ENCODE measurements around the gene DEPDC1. TPM values are rescaled to one million over a fixed set of nuclear protein-coding genes. Genes with fewer than 3 reads are reported as not detected.
"Not testable (repeated sequence)": the region's sequence is repeated elsewhere in the genome, so short reads cannot be mapped to it uniquely, and the experiment has no call there.

The DEPDC1 gene
- total RNA-seq, 2 donors from 2014 or later, result not detected

GRCh38 chr1:68478662-68479061 is 18.2 kb downstream of the DEPDC1 start:
- Histone ChIP-seq H3K4me3 (no peak overlapping the region), H3K36me3 (no peaks in the 10 kb centered on the region), H3K27me3 (replicated peaks; ENCODE audit: insufficient read depth) (no peaks in the 10 kb centered on the region), H3K9me3 (no peaks in the 10 kb centered on the region), H3K4me1 (ENCODE audit: control insufficient read depth in 1 of 2, low read depth in 2 of 2) (no peaks in the 10 kb centered on the region), H3K27ac (no peak overlapping the region)
- no peak for TF ChIP-seq CTCF (IDR thresholded peaks at IDR 0.05)
- no peak for DNase-seq (ENCODE audit: low spot score)
- no peak for ATAC-seq (ENCODE audit: insufficient number of reproducible peaks, low FRiP score, low read depth)

GRCh38 chr1:68476626-68477025 is 20.3 kb downstream of the DEPDC1 start:
- not testable (repeated sequence) for H3K27ac ChIP-seq; ATAC-seq (ENCODE audit: insufficient number of reproducible peaks, low FRiP score, low read depth); H3K4me3 ChIP-seq; H3K9me3 ChIP-seq; H3K27me3 ChIP-seq (replicated peaks; ENCODE audit: insufficient read depth); H3K36me3 ChIP-seq; DNase-seq (ENCODE audit: low spot score); H3K4me1 ChIP-seq (ENCODE audit: control insufficient read depth in 1 of 2, low read depth in 2 of 2)

- no peaks in the 10 kb centered on the region for H3K27me3 ChIP-seq (replicated peaks; ENCODE audit: insufficient read depth)
- no peaks in the 10 kb centered on the region for H3K36me3 ChIP-seq
- no peaks in the 10 kb centered on the region for H3K4me1 ChIP-seq (ENCODE audit: control insufficient read depth in 1 of 2, low read depth in 2 of 2)
- ATAC-seq (ENCODE audit: insufficient number of reproducible peaks, low FRiP score, low read depth) (no peak), DNase-seq (ENCODE audit: low spot score) (no peak)
- no peak overlapping the region for H3K4me3 ChIP-seq
- TF ChIP-seq CTCF (IDR thresholded peaks at IDR 0.05), result no peak
- H3K9me3 ChIP-seq, result no peaks in the 10 kb centered on the region
- H3K27ac ChIP-seq, result no peak overlapping the region
These were observed 23.8 kb downstream of the DEPDC1 start for GRCh38 chr1:68473060-68473459.

GRCh38 chr1:68470388-68470970 is 26.4 kb downstream of the DEPDC1 start:
- H3K27me3 ChIP-seq (replicated peaks; ENCODE audit: insufficient read depth), result no peaks in the 10 kb centered on the region
- H3K4me3 ChIP-seq, result no peak overlapping the region
- no peak for DNase-seq (ENCODE audit: low spot score)
- H3K36me3 ChIP-seq, result no peaks in the 10 kb centered on the region
- no peak for ATAC-seq (ENCODE audit: insufficient number of reproducible peaks, low FRiP score, low read depth)
- H3K9me3 ChIP-seq, result no peaks in the 10 kb centered on the region
- no peak overlapping the region for H3K27ac ChIP-seq
- H3K4me1 ChIP-seq (ENCODE audit: control insufficient read depth in 1 of 2, low read depth in 2 of 2), result no peaks in the 10 kb centered on the region
- peak; percentile 35 for TF ChIP-seq CTCF (IDR thresholded peaks at IDR 0.05)

GRCh38 chr1:68464891-68465290 is 32.0 kb downstream of the DEPDC1 start:
- Histone ChIP-seq H3K27ac (no peak overlapping the region), H3K9me3 (peaks cover 4% of the 10 kb centered on the region), H3K4me3 (no peak overlapping the region), H3K27me3 (replicated peaks; ENCODE audit: insufficient read depth) (no peaks in the 10 kb centered on the region), H3K4me1 (ENCODE audit: control insufficient read depth in 1 of 2, low read depth in 2 of 2) (no peaks in the 10 kb centered on the region), H3K36me3 (no peaks in the 10 kb centered on the region)
- no peak for ATAC-seq (ENCODE audit: insufficient number of reproducible peaks, low FRiP score, low read depth)
- DNase-seq (ENCODE audit: low spot score), result no peak
- TF ChIP-seq CTCF (IDR thresholded peaks at IDR 0.05), result no peak

- ATAC-seq (ENCODE audit: insufficient number of reproducible peaks, low FRiP score, low read depth) (no peak), DNase-seq (ENCODE audit: low spot score) (no peak)
- Histone ChIP-seq H3K27ac (no peak overlapping the region), H3K4me3 (no peak overlapping the region), H3K9me3 (peaks cover 4% of the 10 kb centered on the region), H3K36me3 (no peaks in the 10 kb centered on the region), H3K27me3 (replicated peaks; ENCODE audit: insufficient read depth) (no peaks in the 10 kb centered on the region), H3K4me1 (ENCODE audit: control insufficient read depth in 1 of 2, low read depth in 2 of 2) (no peaks in the 10 kb centered on the region)
- no peak for TF ChIP-seq CTCF (IDR thresholded peaks at IDR 0.05)
These were observed 35.9 kb downstream of the DEPDC1 start for GRCh38 chr1:68460935-68461334.

Measured in thoracic aorta (tissue), 2 donors.